Caki2 (cell line): Measurements from ENCODE around the gene ASCC2. TPM values are rescaled to one million over a fixed set of nuclear protein-coding genes. Genes with fewer than 3 reads are reported as not detected.

Source experiments
- DNase-seq: peaks from one replicate; pipeline ENCODE4 v3.0.0-alpha.2; 2015; ENCODE audit warnings: low read depth
- in situ Hi-C: cut with HindIII; loops from 2 replicates; pipeline ENCODE4 v1.10.0; 2016; ENCODE audit warnings: low sequenced_read_pairs, low pct_unique_long_range_greater_than_20kb, mixed read lengths
- total RNA-seq: library from RNA; depleted of rRNA; stranded (reverse); fragments of >200 nt; shearing (Covaris generic); gene quantifications from 2 replicates; pipeline ENCODE4 v1.2.3, GENCODE V29; 2014; ENCODE audit warnings: low replicate concordance

Gene ASCC2
- total RNA-seq, 1 experiment from 2014 or later, result 20.9 TPM

DNA sequence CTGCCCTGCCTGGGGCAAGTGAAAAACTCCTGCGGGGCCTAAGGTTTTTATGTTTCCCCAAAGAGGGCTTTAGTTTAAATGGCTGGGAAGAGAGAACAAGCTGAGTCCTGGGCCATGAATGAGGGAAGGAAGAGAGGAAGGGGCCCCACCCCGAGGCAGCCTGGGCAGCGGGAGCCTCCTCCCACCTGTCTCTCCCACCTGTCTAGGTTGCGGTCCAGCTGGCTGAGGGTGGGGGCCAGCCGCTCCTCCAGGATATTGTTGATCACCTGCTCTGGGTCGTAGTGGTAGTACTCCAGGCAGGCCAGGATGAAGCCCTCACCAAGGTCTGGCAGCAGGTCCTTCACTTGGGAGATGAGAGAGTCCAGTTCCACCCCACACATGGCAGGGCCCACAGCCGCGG lies 36.3 kb downstream of the ASCC2 start:
- in situ Hi-C loops, result no loop called here
- DNase-seq, result no peak

DNA sequence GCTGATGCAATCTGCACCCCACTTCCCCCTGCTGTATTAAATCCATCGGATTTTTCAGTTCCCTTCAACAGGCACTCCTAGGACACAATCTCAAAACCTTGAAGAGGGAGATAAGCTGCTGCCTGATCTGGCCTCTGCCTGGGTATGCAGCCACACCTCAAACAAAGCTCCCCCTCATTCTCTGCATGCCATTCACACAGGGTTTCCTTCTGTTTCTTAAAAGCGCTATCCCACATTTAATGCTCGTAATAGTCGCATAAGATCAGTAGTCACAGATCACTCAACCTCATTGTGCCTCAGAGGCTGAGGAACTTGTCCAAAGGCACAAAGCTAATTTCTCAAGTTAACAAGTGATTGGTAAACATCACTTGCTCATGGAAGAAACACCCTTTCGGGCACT lies 36.9 kb downstream of the ASCC2 start:
- in situ Hi-C loops, result no loop called here
- no peak for DNase-seq

DNA sequence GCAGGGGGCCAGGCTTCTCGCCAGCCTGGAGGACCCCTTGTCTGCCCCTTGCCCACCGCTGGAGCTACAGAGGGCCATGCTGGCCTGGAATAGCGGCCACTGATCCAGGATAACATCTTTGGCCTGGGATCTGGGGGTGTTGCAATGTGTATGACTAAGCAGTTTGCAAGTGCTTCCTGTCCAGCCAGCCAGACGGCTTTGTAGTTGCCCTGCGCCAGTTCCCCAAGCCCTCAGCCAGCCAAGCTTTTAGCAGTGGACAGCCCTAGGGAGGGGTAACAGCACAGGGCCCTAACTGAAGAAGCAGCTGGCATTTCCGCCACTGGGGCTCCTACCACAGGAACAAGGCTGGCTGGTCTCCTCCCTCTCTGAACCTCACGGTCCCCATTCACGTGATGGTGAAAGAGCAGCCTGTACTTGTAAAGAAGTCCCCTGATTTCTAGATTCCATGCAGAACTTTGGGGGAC lies 38.8 kb downstream of the ASCC2 start:
- in situ Hi-C loops, result no loop called here
- peak; percentile 17 for DNase-seq

DNA sequence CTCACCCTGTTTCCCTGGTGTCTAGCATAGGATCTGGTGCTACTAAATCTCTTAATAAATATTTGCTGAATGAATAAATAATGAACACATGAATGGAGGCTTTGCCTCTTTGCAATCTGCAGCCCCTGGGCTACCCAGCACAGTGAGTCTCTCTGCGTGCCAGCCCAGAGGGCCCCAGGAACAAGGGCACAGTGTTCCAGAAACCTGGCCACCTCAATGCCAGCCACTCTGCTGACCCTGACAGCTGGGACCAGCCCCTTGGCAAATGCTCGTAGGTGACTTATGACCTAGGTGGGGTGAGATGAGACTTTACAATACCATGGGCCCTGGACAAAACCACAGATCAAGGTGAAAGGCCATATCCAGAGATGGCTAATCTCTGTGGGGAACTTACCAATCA lies 39.3 kb downstream of the ASCC2 start:
- DNase-seq, result no peak
- in situ Hi-C loops, result no loop called here

DNA sequence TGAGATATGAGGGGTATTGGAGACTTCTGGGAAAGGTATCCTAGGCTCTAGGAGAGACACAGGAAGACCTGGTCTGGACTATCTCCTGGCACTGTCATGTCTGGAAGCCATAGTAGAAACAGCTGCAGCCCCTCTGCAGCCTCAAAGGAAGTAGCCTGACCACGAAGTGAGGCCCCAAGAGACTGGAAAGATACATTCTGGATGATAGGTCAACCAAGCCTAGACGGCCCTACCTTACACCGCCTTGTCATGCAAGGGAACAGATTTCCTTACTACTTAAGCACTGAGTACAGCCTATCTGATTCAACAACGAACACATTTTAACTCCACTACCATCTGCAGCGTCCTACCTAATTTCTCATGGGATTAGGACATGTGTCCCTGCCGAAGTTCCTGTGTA lies 39.8 kb downstream of the ASCC2 start:
- in situ Hi-C loops, result no loop called here
- no peak for DNase-seq

DNA sequence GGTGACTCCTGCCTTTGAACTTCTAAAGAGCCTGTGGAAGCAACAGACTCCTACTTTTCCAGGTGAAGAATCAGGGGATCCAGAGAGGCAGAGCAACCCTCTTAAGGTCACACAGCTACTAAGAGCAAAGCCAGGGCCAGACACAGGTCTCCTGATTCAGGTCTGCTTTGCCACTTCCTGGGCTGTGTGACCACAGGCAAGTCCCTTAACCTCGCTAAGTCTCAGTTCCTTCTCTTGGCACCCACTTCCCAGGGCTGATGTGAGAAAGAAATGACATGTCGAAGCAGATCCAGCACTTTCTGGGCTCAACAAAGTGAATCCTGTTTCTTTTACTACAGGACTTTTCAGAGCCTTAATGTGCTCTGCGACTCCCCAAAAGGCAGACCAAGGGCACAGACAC lies 40.7 kb downstream of the ASCC2 start:
- in situ Hi-C loops, result no loop called here

DNA sequence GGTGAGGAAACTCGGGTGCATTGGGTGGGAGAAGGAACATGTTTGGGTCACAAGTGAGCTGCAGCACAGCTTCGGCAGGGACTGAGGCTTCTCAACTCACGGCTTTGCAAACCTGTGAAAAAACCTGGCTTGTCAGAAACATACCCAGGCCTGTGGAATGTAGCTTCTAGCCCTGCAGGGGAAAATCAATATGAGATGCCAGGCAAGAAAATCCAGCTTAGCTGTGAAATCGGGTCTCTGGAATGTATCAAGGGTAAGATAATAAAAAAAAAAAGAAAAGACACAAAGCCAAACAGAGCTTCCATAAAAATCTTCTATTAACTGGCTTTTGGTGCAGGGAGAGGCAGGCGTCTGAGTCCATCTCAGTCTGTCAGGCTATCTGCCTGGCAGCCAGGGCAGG lies 42.4 kb downstream of the ASCC2 start:
- in situ Hi-C loops, result no loop called here
- DNase-seq, result no peak

More for the DNA sequence above, 40.7 kb downstream of the ASCC2 start:
- no peak for DNase-seq

DNA sequence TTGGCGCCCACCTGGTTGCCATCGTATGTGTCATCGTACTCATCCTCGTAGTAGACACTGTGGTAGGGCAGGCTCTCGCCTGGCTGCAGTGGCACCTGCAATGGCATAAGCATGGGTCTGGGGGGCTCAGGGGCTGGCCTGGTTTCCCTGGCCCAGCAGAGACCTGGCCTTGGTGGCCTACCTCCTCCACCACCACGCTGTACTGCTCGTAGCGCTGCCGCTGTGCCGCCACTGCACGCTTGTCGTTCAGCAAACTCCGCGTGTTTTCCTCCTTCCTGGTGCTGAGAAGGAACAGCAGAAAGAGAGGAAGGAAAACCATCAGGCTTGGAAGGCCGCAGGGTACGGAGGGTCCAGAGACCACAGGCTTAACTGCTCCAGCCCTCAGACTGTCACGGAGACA lies 44.7 kb downstream of the ASCC2 start:
- no peak for DNase-seq
- in situ Hi-C loops, result no loop called here

DNA sequence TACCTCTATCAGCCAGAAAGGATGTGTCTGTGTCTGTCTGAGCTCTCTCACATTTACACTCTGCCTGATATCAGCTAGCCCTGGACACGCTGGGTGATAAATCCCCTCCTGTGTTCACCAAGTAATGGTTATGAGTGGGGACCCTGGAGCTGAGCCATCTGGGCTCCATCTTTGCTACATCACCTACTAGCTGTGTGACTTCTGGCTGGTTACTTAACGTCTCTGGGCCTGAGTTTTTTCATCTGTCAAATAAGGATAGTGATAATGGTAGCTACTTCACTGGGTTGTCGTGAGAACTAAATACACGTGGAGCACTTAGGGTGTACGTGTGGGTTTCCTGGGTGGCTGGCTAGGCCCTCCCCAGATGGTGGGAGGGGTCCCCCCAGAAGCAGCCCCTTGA lies 48.0 kb downstream of the ASCC2 start:
- DNase-seq, result no peak
- in situ Hi-C loops, result no loop called here

DNA sequence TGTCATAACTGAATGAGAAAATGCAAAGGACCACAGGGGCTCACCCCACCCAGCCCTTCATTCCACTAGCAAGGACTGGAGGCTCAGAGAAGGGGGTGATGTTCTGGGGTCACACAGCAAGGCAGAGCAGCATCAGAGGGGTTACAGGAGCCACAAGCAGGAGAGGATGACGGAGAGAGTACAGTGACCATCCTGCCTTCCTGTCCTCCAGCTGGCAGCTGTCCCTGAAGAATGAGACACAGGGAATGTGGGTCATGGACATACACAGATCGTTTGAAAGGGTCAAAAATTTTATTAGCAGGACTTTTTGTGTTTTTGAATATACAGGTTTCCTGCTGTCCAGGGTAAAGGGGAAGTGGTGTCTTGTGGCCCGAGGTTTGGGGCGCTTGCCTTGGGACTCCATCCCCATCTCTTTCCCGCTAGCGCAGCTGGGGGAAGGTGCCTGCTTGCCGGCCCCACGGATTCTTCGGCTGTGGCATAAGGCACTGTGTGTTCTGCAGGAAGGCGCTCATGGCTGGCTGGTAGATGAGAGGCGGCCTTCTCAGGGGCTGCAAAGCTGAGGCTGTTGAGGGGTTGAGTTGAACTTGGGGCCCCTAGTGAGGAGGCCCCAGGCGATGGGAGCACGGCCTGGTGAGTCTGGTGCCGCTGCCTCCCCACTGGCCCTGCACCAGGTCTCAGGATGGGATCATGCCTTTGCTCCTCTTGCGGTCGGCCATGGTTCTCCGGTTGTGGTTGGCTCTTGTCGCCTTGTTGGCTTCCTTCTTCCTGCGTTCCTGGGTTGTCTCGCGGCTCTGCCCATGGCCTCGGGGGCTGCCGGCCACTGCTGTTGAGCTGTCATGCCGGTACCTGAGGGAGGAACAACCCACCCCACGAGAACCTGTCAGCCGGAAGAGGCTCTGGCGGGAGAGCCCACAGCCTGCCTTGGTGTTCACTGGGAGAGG lies 49.5 kb downstream of the ASCC2 start:
- in situ Hi-C loops, result no loop called here
- no peak for DNase-seq

DNA sequence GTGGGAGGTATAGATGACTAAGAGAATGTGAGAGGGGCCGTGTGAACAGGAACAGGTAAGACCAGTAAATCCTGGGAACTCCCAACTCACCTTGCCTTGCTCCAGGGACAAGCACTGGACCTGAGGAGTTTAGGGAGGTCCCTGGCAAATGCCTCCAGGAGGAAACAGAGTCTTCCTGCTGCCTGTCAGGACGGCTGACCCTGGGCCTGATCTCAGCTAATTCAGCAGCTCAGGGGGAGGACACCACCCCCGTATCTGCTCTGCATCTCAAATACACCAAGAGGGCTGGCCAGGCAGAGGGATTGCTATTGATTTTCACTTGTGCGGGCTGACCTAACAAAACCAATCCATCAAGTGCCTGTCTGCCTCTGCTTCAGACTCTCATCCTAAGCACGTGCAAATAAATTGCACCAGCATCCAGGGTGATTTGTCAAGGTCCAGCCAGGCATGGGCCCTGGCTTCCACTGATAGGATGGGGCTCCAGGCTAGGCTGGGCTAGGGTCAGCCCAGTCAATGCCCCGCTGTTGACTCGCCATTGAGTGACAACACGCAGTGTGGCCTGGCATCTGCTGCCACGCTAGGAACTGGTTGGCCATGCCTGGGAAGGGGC lies 50.6 kb downstream of the ASCC2 start:
- in situ Hi-C loops, result no loop called here

DNA sequence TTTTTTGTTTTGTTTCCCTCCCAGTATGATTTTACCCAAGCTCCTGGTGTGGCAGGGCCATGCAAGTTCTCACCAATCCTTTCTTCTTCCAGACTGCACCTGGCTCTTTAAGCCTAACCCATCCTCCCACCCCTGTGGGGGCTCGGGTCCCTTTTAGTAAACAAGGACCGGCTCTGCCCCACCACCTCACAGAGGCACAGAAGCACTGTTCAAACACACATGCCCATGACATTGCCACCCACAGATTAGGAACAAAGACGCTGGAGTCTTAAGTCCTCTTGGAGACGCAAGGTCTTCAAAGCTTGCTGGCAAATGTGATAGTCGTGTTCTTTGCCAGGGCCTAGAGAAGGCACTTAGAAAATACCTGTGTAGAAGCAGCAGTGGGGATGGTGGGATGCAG lies 52.0 kb downstream of the ASCC2 start:
- DNase-seq, result no peak
- in situ Hi-C loops, result no loop called here

More for the DNA sequence above, 50.6 kb downstream of the ASCC2 start:
- DNase-seq, result no peak

DNA sequence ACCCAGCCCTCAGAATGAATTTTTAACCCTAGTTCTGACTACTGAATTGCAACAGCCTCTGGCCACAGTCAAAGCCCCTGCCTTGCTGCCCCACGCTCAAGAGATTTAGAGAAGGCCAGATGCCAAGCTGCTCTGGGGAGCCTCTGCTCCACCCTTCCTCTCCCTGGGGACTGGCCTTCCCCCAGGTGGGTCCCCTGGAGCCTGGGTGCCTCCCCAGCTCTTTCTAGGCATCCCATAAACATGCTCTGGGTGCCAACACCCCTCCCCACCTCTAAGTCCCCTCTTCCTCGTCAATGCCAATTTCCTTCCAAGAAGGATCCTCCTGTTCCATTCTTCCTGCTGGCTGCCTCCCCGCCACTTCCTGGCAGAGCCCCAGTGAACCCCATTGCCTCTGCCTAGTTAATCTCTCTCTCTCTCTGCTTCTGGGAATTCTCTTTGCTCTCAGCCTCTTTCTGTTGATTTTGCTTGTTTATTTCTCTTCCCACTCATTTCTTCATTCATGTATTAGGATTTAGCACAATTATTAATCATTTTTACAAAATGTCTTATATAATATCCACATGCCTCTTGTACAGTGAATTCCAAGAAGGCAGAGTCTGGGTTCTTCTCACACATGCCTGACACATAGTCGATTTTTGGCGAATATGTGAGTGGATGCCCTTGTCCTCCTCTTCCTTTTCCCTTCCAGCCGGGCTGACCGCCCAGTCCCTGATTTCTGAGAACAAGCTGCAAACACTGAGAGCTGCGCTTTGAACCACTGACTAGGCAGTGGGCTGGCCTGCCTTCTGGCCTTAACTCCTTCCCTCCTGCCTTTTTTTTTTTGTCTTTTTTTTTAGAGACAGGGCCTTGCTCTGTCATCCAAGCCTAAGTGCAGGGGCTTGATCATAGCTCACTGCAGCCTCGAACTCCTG lies 53.4 kb downstream of the ASCC2 start:
- in situ Hi-C loops, result no loop called here
- no peak for DNase-seq

DNA sequence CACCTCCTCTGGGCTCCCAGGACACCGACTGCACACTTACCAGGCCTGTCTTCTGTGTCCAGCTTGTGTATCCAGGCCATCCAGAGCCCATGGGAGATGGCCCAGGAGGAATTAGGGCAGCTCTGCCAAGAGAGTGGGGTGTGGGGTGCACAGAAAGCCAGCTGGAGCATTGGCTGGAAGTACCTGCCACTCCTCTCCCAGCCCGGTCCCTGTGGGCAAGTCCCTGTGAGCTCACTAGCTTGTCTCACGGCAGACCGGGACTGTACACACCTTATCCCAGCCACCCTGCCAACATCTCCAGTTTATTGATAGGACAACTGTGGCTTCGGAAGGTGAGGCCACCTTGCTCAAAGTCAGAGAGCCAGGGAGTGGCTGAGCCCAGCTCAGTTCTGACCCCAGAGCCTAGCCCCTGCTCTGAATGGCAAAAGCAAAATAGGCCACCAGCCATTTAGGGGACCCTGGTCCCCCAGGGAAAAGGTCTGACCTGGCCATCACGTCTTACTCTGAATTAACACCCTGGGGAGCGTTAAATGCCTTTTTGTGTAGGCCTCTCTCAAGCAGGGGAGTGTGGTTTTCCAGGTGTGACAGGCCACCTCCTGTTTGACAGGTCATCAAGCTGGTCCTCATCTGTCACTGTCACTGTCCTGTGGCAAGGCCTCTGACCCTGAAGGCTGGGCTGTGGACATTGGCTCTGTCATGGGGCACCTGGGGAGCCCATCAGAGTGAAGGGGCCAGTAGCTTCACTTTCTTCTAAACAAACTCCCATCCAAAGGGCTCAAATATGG lies 55.8 kb downstream of the ASCC2 start:
- in situ Hi-C loops, result no loop called here
- DNase-seq, result no peak

DNA sequence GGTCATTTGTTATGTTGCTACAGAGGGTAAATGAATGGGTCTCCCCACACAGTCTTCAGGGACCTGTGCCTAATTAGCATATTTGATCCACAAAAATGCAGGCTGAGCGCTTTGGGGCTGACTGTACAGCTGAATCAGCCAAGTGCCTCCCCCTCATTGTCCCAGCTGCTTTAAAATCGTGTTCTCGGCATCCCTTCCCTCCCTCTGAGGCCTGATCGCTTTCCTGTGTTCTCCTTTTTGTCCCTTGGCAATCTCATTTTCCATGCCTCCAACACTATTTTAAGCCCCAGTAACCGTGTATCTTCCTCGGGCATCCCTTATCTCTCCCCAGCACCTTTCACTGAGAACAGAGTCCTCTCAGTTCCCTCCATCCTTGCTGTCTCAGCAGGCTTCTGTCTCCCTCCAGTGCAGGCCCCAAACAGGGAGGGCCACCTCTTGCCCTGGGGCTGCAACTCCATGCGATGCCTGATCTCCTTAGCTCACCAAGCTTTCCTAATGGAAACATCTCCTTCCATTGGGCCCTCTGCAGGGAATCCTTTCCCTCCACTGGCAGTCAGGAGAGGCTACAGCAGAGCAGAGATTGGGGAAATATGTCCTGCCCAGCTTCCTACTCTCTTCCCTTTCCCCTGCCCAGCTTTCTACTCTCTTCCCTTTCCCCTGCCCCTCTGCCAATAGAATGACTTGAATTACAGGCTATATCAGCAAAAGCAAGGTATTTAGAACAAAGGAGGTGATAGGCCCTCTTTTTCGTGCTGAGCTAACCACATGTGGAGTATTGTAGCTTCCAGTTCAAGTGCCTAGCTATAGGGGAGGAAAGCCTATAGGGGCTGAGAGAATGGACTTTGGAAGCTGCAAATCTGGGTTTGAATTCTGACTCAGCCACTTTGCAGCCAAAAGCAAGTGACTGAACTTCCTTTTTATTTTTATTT lies 57.1 kb downstream of the ASCC2 start:
- in situ Hi-C loops, result no loop called here
- no peak for DNase-seq

DNA sequence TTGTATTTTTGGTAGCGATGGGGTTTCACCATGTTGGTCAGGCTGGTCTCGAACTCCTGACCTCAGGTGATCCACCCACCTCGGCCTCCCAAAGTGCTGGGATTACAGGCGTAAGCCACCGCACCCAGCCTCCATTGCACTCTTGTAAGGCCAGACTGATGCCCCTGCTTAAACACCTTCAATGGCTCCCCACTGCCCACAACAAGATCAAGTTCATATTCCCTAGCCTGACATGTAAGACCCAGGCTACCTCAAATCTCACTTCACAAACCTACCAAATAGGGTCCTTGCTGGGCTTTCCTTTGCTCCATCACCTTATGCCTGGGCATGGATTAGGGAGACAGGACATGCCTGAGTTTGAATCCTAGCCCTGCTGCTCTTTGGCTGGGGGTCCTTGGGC lies 57.9 kb downstream of the ASCC2 start:
- in situ Hi-C loops, result no loop called here

DNA sequence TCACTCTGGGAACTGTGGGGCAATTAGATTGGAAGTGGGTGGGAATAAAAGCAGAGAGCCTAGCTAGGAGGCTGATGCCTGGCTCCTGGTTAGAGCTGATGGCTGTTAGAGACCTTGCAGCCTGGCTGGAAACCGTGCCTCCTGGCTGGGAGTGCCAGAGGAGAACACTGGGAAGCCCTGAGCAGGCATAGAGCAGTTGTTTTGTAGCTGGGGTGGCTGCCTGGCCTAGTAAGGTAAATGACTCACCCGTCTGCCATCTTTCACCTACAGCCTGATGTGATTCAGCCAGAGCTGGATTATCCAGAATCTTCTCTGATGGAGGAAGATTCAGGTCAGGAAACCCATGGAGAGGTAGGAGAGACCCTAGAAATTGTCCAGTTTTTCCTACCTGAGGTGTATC lies 64.8 kb downstream of the ASCC2 start:
- in situ Hi-C loops, result no loop called here
- peak; percentile 28 for DNase-seq

More for the DNA sequence above, 57.9 kb downstream of the ASCC2 start:
- no peak for DNase-seq
